IPS DF 4.7 (cell line): Measurements from ENCODE around the gene TRPM7.
"Not testable (repeated sequence)": the region's sequence is repeated elsewhere in the genome, so short reads cannot be mapped to it uniquely, and the experiment has no call there.

Experiments
- DNase-seq: peaks from one replicate; pipeline ENCODE4 v3.0.0-alpha.2; 2013; ENCODE audit warnings: low spot score; ENCODE audit errors: extremely low read depth

The TRPM7 gene

DNA sequence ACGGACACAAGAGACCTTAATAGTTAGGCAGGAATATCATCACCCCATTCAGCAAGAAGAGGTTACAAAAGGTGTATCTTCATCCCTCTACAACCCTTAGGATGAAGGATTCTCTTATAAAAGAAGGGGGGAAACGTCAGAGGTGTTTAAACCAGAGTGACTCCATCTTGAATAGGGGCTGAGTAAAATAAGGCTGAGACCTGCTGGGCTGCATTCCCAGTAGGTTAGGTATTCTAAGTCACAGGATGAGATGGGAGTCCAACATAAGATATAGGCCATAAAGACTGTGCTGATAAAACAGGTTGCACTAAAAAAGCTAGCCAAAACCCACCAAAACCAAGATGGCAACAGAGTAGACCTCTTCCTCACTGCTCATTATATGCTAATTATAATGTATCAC is 16.5 kb downstream of the TRPM7 start:
- no peak for DNase-seq

DNA sequence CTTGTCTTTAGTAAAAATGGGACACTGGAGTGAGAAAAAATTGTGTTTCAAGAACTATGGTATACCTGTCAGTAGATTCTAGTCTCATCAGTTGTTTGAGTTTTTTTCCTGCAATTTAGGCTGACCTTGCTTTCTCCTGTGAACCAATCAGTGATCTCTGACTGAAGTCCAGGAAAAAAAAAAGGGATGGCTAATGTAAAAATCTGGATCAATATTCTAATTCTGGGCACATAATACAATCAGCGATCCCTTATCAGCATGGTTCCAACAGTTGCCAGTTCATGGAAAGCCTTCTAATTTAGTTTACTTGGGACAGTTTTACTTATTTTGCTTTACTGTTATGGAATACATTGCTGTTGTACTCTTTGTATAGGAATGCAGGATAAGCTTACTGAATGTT is 17.0 kb downstream of the TRPM7 start:
- DNase-seq: no peak

DNA sequence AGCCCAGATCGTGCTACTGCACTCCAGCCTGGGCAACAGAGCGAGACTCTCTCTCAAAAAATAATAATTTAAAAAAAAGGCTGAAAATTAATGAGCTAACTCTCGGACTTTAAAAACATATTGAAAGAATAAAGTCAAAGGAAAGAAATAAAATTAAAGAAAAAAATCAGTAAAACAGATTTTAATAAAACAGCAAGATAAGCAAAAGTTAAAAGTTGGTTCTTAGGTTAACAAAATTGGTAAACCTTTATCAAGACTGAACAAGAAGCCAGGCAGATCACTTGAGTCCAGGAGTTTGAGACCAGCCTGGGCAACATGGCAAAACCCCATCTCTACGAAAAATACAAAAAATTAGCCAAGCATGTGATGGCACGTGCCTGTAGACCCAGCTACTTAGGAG is 20.7 kb downstream of the TRPM7 start:
- no peak for DNase-seq

- no peak for DNase-seq
These were observed 31.0 kb downstream of the TRPM7 start for GRCh38 chr15:50655555-50655954.

GRCh38 chr15:50653156-50653743 is 33.3 kb downstream of the TRPM7 start:
- no peak for DNase-seq

DNA sequence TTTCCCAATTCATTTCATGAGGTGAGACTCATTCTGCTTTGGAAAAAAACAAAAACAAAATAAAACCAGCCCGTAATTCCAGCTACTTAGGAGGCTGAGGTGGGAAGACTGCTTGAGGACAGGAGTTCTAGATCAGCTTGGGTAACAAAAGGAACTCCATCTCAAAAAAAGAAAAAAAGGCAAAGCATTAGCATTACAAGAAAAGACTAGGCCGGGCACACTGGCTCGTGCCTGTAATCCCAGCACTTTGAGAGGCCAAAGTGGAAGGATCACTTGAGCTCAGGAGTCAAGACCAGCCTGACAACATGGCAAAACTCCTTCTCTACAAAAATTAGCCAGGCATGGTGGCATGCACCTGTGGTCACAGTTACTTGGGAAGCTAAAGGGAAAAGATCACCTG is 33.9 kb downstream of the TRPM7 start:
- DNase-seq: no peak

- no peak for DNase-seq
These were observed 45.3 kb downstream of the TRPM7 start for GRCh38 chr15:50641318-50641717.

DNA sequence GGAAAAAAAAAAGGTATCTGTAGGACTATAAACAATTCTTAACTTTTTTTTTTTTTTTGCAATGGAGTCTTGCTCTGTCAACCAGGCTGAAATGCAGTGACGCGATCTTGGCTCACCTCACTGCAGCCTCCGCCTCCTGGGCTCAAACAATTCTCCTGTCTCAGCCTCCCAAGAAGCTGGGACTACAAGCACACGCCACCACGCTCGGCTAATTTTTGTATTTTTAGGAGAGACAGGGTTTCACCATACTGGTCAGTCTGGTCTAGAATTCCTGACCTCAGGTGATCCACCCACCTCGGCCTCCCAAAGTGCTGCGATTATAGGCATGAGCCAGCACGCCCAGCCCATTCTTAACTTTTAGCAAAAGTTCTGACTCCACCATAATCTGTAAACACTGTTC is 50.5 kb downstream of the TRPM7 start:
- no peak for DNase-seq

DNA sequence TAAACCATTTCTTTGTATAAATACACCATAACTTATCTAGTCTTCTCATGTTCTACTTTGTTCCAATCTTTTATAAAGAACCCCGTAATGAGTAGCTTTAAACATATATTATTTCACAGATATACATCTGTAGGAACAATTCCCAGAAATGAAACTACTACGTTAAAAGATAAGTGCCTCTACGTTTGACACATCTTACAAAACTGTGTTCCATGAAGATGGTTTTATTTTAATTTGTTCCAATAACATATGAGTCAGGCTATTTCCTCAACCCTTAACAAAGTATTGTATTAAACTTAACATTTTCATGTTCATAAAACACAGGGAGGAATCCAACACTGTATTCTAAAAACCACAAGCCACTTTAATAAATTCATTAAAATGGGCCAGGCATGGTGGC is 52.9 kb downstream of the TRPM7 start:
- no peak for DNase-seq

GRCh38 chr15:50628421-50628820 is 58.2 kb downstream of the TRPM7 start:
- DNase-seq: no peak

GRCh38 chr15:50627351-50628055 is 59.1 kb downstream of the TRPM7 start:
- DNase-seq: no peak

- DNase-seq: no peak
These were observed 61.9 kb downstream of the TRPM7 start for GRCh38 chr15:50624616-50625168.

DNA sequence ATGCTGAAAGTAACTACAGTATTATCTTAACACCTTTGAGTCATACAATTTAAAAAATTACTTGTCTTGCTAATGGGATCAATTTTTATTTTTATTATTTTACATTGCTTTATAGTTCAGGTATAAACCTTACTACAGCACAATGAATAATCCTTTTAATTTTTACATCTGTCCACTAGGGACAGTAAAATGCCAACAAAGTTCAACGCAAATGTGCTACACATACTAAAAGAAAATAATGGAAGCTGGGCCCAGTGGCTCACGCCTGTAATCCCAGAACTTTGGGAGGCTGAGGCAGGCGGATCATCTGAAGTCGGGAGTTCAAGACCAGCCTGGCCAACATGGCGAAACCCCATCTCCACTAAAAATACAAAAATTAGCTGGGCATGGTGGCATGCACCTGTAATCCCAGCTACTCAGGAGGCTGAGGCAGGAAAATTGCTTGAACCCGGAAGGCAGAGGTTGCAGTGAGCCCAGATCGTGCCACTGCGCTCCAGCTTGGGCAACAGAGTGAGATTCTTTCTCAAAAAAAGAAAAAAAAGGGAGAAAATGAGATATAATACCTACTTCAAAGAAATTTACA is 64.1 kb downstream of the TRPM7 start:
- DNase-seq: not testable (repeated sequence)

DNA sequence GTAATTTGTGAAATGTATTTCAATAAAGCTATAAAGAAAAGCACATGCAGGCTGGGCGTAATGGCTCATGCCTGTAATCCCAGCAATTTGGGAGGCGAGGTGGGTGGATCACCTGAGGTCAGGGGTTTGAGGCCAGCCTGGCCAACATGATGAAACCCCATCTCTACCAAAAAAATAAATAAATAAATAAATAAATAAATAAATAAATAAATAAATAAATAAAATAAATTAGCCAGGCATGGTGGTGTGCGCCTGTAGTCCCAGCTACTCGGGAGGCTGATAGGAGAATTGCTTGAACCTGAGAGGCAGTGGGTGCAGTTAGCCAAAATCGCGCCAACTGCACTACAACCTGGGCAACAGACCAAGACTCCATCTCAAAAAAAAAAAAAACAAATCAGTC is 69.6 kb downstream of the TRPM7 start:
- DNase-seq: not testable (repeated sequence)

GRCh38 chr15:50616554-50616953 is 70.0 kb downstream of the TRPM7 start:
- DNase-seq: not testable (repeated sequence)

GRCh38 chr15:50613600-50613999 is 73.0 kb downstream of the TRPM7 start:
- no peak for DNase-seq

DNA sequence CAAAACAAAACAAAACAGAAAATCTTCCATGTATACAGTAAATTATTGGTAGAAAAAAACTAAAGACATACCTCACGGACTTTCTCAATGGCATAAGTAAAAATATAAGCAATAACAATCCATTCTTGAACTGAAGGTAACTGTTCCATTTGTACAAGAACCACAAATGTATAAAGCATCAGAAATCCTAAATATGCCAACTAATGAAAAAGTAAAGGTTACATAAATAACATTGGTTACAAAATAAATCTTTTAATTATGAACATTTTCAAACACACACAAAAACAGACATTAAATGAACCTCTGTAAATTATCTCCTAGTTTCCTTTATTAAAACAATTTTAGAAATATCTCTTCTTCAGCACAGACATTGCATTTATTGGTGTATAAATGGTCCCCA is 79.5 kb downstream of the TRPM7 start:
- no peak for DNase-seq

DNA sequence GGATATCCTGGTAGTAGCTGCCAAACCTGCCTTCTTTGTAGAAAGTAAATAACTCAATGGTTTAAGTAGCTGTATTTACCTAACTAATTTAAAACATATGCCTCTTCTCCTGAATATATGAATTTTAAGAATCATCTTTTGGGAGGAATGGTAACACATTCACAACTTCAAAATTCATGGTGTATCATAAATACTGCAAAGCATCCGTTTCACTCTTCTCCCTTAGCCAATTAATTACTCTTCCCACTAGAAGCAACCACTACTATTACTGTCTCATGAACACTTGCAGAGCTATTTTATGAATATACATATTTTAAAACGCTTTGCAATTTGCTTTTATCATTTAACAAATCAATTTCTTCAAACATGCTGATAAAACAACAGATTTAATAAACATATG is 81.1 kb downstream of the TRPM7 start:
- DNase-seq: no peak

- not testable (repeated sequence) for DNase-seq
These were observed 84.6 kb downstream of the TRPM7 start for GRCh38 chr15:50602028-50602427.

DNA sequence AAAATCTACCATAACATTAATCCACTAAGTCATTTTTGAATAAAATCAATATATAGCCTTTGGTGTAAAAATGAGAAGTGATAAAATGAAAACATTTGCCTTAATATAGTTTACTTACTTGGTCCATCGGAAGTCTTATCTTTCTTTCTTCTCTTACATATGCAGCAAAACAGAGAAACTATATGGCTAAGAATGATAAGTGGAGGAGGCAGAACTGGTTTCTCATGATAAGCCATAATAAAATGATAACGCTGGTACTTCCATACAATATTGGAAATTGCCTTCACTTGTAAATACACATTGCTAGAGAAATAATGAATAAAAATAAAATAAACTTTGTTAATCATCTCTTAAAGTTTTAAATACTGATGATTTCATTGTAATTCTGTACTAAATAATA is 92.3 kb downstream of the TRPM7 start:
- no peak for DNase-seq

- DNase-seq: no peak
These were observed 92.8 kb downstream of the TRPM7 start for GRCh38 chr15:50593761-50594160.

- DNase-seq: no peak
These were observed 96.3 kb downstream of the TRPM7 start for GRCh38 chr15:50590288-50590687.

DNA sequence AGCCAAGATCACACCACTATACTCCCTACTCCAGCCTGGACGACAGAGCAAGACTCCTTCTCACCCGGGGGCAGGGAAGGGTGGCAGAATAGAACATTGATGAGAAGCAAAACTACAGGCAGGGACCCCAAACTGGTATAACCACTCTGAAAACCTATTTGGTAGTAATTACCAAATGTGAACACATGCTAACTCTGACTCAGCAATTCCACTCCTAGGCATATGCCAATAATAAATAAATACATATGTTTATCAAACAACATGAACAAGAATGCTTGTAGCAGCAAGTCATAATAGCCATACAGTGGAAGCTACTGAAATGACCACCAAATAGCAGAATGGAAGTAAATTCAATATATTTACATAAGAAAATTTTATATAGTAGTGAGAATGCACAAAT is 109.1 kb downstream of the TRPM7 start:
- no peak for DNase-seq
